Gastrocnemius medialis (tissue), 4 donors: ENCODE data around the gene ALDH3A1. TPM values are rescaled to one million over a fixed set of nuclear protein-coding genes. Genes with fewer than 3 reads are reported as not detected.

Experiments used
- ATAC-seq, 2 donors: fragments of 150-250 bp; one replicate each; pipeline ENCODE4 v1.9.1; 2016
- DNase-seq, 2 donors: peaks; one replicate each; pipeline ENCODE4 v3.0.0-alpha.2; 2019
- H3K27ac ChIP-seq, 4 donors: fragments of 200-600 bp; sonication (generic); 1 replicate in 1 of 4; 2 replicates in 3 of 4; pipeline ENCODE4 v1.5.1; 2016 to 2018; ENCODE audit warnings: mild to moderate bottlenecking in 2 of 4, moderate library complexity in 1 of 4
- H3K27me3 ChIP-seq, 3 donors: fragments of 200-600 bp; sonication (generic) in 2 of 3; 1 replicate in 1 of 3; 2 replicates in 2 of 3; pipeline versions ENCODE4 v1.5.1 to v1.6.0; 2016 to 2019; ENCODE audit warnings: mild to moderate bottlenecking in 1 of 3, moderate library complexity in 1 of 3
- H3K36me3 ChIP-seq, 2 donors: fragments of 200-600 bp; sonication (generic) in 1 of 2; one replicate each; pipeline ENCODE4 v1.5.1; 2017 to 2018
- H3K4me1 ChIP-seq, 2 donors: fragments of 200-600 bp; sonication (generic) in 1 of 2; one replicate each; pipeline ENCODE4 v1.5.1; 2016 to 2017; ENCODE audit warnings: mild to moderate bottlenecking in 2 of 2
- H3K4me3 ChIP-seq, 4 donors: fragments of 200-600 bp; sonication (generic) in 3 of 4; 1 replicate in 1 of 4; 2 replicates in 3 of 4; pipeline ENCODE4 v1.5.1; 2016 to 2019; ENCODE audit warnings: mild to moderate bottlenecking in 2 of 4
- H3K9me3 ChIP-seq, 3 donors: fragments of 200-600 bp; sonication (generic) in 2 of 3; 1 replicate in 1 of 3; 2 replicates in 2 of 3; pipeline ENCODE4 v1.5.1; 2016 to 2019
- CTCF ChIP-seq, 5 experiments: fragments of 450-650 bp in 3 of 5; fragments of 200-600 bp in 2 of 5; sonication (generic) in 2 of 5; IDR thresholded peaks in 4 of 5; conservative IDR thresholded peaks in 1 of 5; 1 replicate in 4 of 5; 2 replicates in 1 of 5; pipeline ENCODE4 v1.5.1; 2016 to 2019; ENCODE audit warnings: antibody characterized with exemption in 5 of 5, mild to moderate bottlenecking in 3 of 5, moderate library complexity in 3 of 5
- POLR2A ChIP-seq, 2 donors: fragments of 450-650 bp; IDR thresholded peaks; one replicate each; pipeline ENCODE4 v1.6.1; 2017; ENCODE audit warnings: antibody characterized with exemption in 2 of 2, mild to moderate bottlenecking in 2 of 2, moderate library complexity in 2 of 2
- in situ Hi-C, 4 donors: fragments of 200-750 bp; cut with MboI; loops; one replicate each; pipeline versions ENCODE4 v1.15.0 to v1.8.0; 2017; ENCODE audit warnings: low sequenced_read_pairs in 4 of 4
- intact Hi-C: fragments of 100-400 bp; cut with DNase I; formaldehyde crosslinking; loops from one replicate; pipeline ENCODE4 v1.15.1; 2023; ENCODE audit warnings: low total_unique reads
- total RNA-seq, 4 donors: library from RNA; depleted of rRNA; stranded (reverse); fragments of >200 nt; gene quantifications; one replicate each; pipeline versions ENCODE4 v1.1.0 to v1.2.3, GENCODE V29; 2016

Gene ALDH3A1
- total RNA-seq, 4 donors from 2014 or later, result 0.18 to 0.23 TPM; not detected in 2

GRCh38 chr17:19708431-19709175 lies 39.5 kb downstream of the ALDH3A1 start:
- H3K27ac ChIP-seq, result no peak overlapping the region
- DNase-seq, result no peak
- intact Hi-C loops (no loop called here), in situ Hi-C loops (no loop called here)
- no peaks in the 10 kb centered on the region for H3K36me3 ChIP-seq
- H3K4me3 ChIP-seq, result no peak overlapping the region
- no peak for ATAC-seq
- no peaks in the 10 kb centered on the region for H3K4me1 ChIP-seq
- no peak for TF ChIP-seq POLR2A (IDR thresholded peaks at IDR 0.05)
- no peak for TF ChIP-seq CTCF (IDR thresholded peaks at IDR 0.05 in 4 of 5, conservative IDR thresholded peaks at IDR 0.05 in 1 of 5)
- no peaks in the 10 kb centered on the region for H3K27me3 ChIP-seq
- no peaks in the 10 kb centered on the region for H3K9me3 ChIP-seq

GRCh38 chr17:19707728-19708221 lies 40.3 kb downstream of the ALDH3A1 start:
- DNase-seq (no peak), ATAC-seq (no peak)
- TF ChIP-seq POLR2A (IDR thresholded peaks at IDR 0.05) (no peak), CTCF (IDR thresholded peaks at IDR 0.05 in 4 of 5, conservative IDR thresholded peaks at IDR 0.05 in 1 of 5) (no peak)
- Histone ChIP-seq H3K9me3 (no peaks in the 10 kb centered on the region), H3K36me3 (no peaks in the 10 kb centered on the region), H3K27me3 (no peaks in the 10 kb centered on the region), H3K4me3 (no peak overlapping the region), H3K27ac (no peak overlapping the region), H3K4me1 (no peaks in the 10 kb centered on the region)
- intact Hi-C loops, result no loop called here
- in situ Hi-C loops, result no loop called here

GRCh38 chr17:19706791-19707727 lies 41.0 kb downstream of the ALDH3A1 start:
- in situ Hi-C loops, result no loop called here
- DNase-seq (no peak), ATAC-seq (no peak)
- TF ChIP-seq POLR2A (IDR thresholded peaks at IDR 0.05), result no peak
- TF ChIP-seq CTCF (IDR thresholded peaks at IDR 0.05 in 4 of 5, conservative IDR thresholded peaks at IDR 0.05 in 1 of 5), result no peak
- Histone ChIP-seq H3K36me3 (no peaks in the 10 kb centered on the region), H3K27me3 (no peaks in the 10 kb centered on the region), H3K4me1 (no peaks in the 10 kb centered on the region), H3K27ac (no peak overlapping the region), H3K9me3 (no peaks in the 10 kb centered on the region), H3K4me3 (no peak overlapping the region)
- intact Hi-C loops, result no loop called here

- H3K36me3 ChIP-seq, result no peaks in the 10 kb centered on the region
- no peak overlapping the region for H3K27ac ChIP-seq
- intact Hi-C loops, result no loop called here
- in situ Hi-C loops, result no loop called here
- H3K9me3 ChIP-seq, result no peaks in the 10 kb centered on the region
- ATAC-seq (no peak), DNase-seq (no peak)
- H3K4me3 ChIP-seq, result no peak overlapping the region
- H3K4me1 ChIP-seq, result no peaks in the 10 kb centered on the region
- TF ChIP-seq CTCF (IDR thresholded peaks at IDR 0.05 in 4 of 5, conservative IDR thresholded peaks at IDR 0.05 in 1 of 5) (no peak), POLR2A (IDR thresholded peaks at IDR 0.05) (no peak)
- H3K27me3 ChIP-seq, result no peaks in the 10 kb centered on the region
Observed at GRCh38 chr17:19705771-19706770, 42.0 kb downstream of the ALDH3A1 start.
